B cell (primary cell): ENCODE results near the gene ATXN2. TPM values are rescaled to one million over a fixed set of nuclear protein-coding genes. Genes with fewer than 3 reads are reported as not detected.
"Not testable (repeated sequence)": the region's sequence is repeated elsewhere in the genome, so short reads cannot be mapped to it uniquely, and the experiment has no call there.

ENCODE experiments used
- ATAC-seq: fragments of 200-7000 bp; cut with Tn5 transposase; one replicate; pipeline ENCODE4 v1.10.0; 2021; ENCODE audit warnings: low read depth, mild to moderate bottlenecking, moderate number of reproducible peaks, moderate library complexity
- CTCF ChIA-PET: fragments of 350-600 bp; sonication (Branson Sonifier 250); formaldehyde crosslinking; loops from one replicate; lab custom pipeline; 2021; ENCODE audit warnings: antibody characterized with exemption, inconsistent platforms; lab: Charles Lee
- POLR2A ChIA-PET: fragments of 350-600 bp; sonication (Branson Sonifier 250); formaldehyde crosslinking; loops from one replicate; lab custom pipeline; 2021; ENCODE audit warnings: antibody characterized with exemption; lab: Charles Lee
- DNase-seq: peaks from one replicate; pipeline ENCODE4 v3.0.0; 2013
- H2AFZ ChIP-seq: 2 replicates; pipeline ENCODE4 v1.6.1; 2012; ENCODE audit warnings: mild to moderate bottlenecking, low read depth, low read length; ENCODE audit not compliant: insufficient read depth, poor library complexity, severe bottlenecking
- H3K27ac ChIP-seq, 2 donors: 1 replicate in 1 of 2; 2 replicates in 1 of 2; pipeline ENCODE4 v1.5.1; 2012 to 2013; ENCODE audit warnings: low read length in 2 of 2, mild to moderate bottlenecking in 2 of 2, moderate library complexity in 1 of 2
- H3K27me3 ChIP-seq, 4 experiments: fragments of 200-600 bp in 1 of 4; sonication (generic) in 1 of 4; replicated peaks in 1 of 4; 1 replicate in 2 of 4; 2 replicates in 2 of 4; pipeline versions ENCODE4 v1.6.1 to v1.7.0; 2013 to 2016; ENCODE audit warnings: low read length in 3 of 4, mild to moderate bottlenecking in 2 of 4, mixed read lengths in 1 of 4, moderate library complexity in 1 of 4; ENCODE audit not compliant: insufficient read depth in 4 of 4, control insufficient read depth in 3 of 4; ENCODE audit errors: control extremely low read depth in 1 of 4
- H3K36me3 ChIP-seq, 2 experiments: replicated peaks in 1 of 2; 1 replicate in 1 of 2; 2 replicates in 1 of 2; pipeline versions ENCODE4 v1.6.1 to v1.7.1; 2013; ENCODE audit warnings: low read length in 1 of 2; ENCODE audit not compliant: insufficient read depth in 2 of 2, control insufficient read depth in 1 of 2; ENCODE audit errors: control extremely low read depth in 1 of 2, extremely low read depth in 1 of 2
- H3K4me1 ChIP-seq, 2 donors: fragments of 200-600 bp in 1 of 2; sonication (generic) in 1 of 2; 1 replicate in 1 of 2; 2 replicates in 1 of 2; pipeline versions ENCODE4 v1.5.1 to v1.6.1; 2013 to 2017; ENCODE audit warnings: low read length in 2 of 2; ENCODE audit not compliant: control insufficient read depth in 2 of 2, insufficient read depth in 2 of 2
- H3K4me2 ChIP-seq: replicated peaks from 2 replicates; pipeline ENCODE3; 2012; ENCODE audit warnings: mild to moderate bottlenecking, low read depth, low read length; ENCODE audit not compliant: poor library complexity, severe bottlenecking
- H3K4me3 ChIP-seq, 5 experiments: fragments of 200-600 bp in 1 of 5; sonication (generic) in 1 of 5; 1 replicate in 3 of 5; 2 replicates in 2 of 5; pipeline versions ENCODE4 v1.5.1 to v1.7.0; 2011 to 2016; ENCODE audit warnings: low read length in 4 of 5, mild to moderate bottlenecking in 4 of 5, low read depth in 2 of 5, control low read depth in 1 of 5, moderate library complexity in 1 of 5; ENCODE audit not compliant: insufficient read depth in 1 of 5; ENCODE audit errors: control extremely low read depth in 1 of 5, extremely low read depth in 1 of 5
- H3K79me2 ChIP-seq: fragments of 200-600 bp; sonication (generic); one replicate; pipeline ENCODE4 v1.6.0; 2016; ENCODE audit warnings: low read length; ENCODE audit not compliant: control insufficient read depth, insufficient read depth
- H3K9ac ChIP-seq: fragments of 200-600 bp; sonication (generic); 2 replicates; pipeline ENCODE4 v1.6.1; 2017; ENCODE audit warnings: mild to moderate bottlenecking, low read length, moderate library complexity
- H3K9me3 ChIP-seq, 3 donors: one replicate each; pipeline versions ENCODE4 v1.6.1 to v1.7.1; 2013; ENCODE audit warnings: low read length in 2 of 3; ENCODE audit not compliant: control insufficient read depth in 2 of 3, insufficient read depth in 1 of 3; ENCODE audit errors: control extremely low read depth in 1 of 3
- H4K20me1 ChIP-seq: 2 replicates; pipeline ENCODE4 v1.6.0; 2012; ENCODE audit warnings: mild to moderate bottlenecking, low read length; ENCODE audit not compliant: insufficient read depth, control insufficient read depth, poor library complexity, severe bottlenecking
- H3K27ac Mint-ChIP-seq: one replicate; pipeline ENCODE4 v1.8.0; 2021; ENCODE audit warnings: mixed read lengths
- H3K27me3 Mint-ChIP-seq: one replicate; pipeline ENCODE4 v1.8.0; 2021; ENCODE audit warnings: mixed read lengths
- H3K4me1 Mint-ChIP-seq: one replicate; pipeline ENCODE4 v1.8.0; 2021; ENCODE audit warnings: mixed read lengths
- H3K4me3 Mint-ChIP-seq: one replicate; pipeline ENCODE4 v1.8.0; 2021; ENCODE audit warnings: mixed read lengths
- H3K9me3 Mint-ChIP-seq: one replicate; pipeline ENCODE4 v1.8.0; 2022; ENCODE audit warnings: mixed read lengths; ENCODE audit not compliant: insufficient read depth
- EZH2 ChIP-seq: IDR thresholded peaks from 2 replicates; pipeline ENCODE4 v1.6.1; 2012; ENCODE audit warnings: borderline replicate concordance, low read depth, mild to moderate bottlenecking, moderate library complexity, low read length; ENCODE audit not compliant: insufficient read depth, poor library complexity, severe bottlenecking
- WGBS: methylation state at CpG from one replicate; pipeline ENCODE4 v1.1.5; 2013; ENCODE audit warnings: missing lambda C conversion rate; ENCODE audit not compliant: insufficient coverage; 5-methylcytosine and 5-hydroxymethylcytosine counted together
- intact Hi-C: fragments of 100-400 bp; cut with micrococcal nuclease; formaldehyde crosslinking; loops from one replicate; pipeline ENCODE4 v1.10.0; 2022
- polyA plus RNA-seq: library from polyadenylated mRNA; depleted of rRNA; stranded (reverse); fragments of >200 nt; gene quantifications from 2 replicates; pipeline ENCODE4 v1.2.3, GENCODE V29; 2012
- total RNA-seq, 2 donors: library from RNA; stranded (reverse); fragments of 120-200 nt in 1 of 2; gene quantifications; 1 replicate in 1 of 2; 2 replicates in 1 of 2; pipeline versions ENCODE4 v1.2.3 to v1.2.4, GENCODE V29; 2013 to 2022
- TF ChIP-seq, protein P1 (sequence below): fragments of 200-600 bp; IDR thresholded peaks from one replicate; pipeline ENCODE4 v1.8.0; 2022; ENCODE audit warnings: antibody characterized with exemption, mild to moderate bottlenecking

The ATXN2 gene
- total and polyA plus RNA-seq, 2 donors (not counting 1 experiment from before 2014, with no cell fraction given) = 28.2 to 83.8 TPM

DNA sequence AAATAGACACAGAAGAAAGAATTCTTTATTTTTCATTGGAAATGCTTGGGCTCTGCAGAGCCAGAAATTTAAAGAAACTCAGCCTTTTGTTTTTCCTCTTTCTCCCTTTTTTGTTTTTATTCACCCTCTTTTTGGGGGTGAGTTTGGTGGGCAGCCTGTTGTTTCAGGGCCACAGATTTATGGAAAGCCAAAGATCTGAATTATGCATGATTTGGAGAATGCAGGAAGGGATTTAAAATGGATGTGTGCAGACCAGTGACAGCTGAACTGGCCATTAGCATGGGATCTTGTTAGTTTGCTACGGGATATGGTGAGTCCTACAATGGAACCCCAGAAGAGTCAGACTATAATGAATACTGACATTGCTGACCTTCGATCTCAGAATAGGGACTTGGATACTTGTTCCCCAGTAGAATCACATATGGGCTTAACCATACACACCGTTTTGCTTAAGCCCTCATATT, 7.7 kb upstream of the ATXN2 start:
- CTCF ChIA-PET = no interaction called here
- no peak overlapping the region for H3K9ac ChIP-seq
- no peaks in the 10 kb centered on the region for H3K9me3 ChIP-seq
- intact Hi-C loops = no loop called here
- H4K20me1 ChIP-seq = no peaks in the 10 kb centered on the region
- ATAC-seq (no peak), DNase-seq (no peak)
- no peaks in the 10 kb centered on the region for H3K4me1 Mint-ChIP-seq
- H3K79me2 ChIP-seq = no peaks in the 10 kb centered on the region
- no peak overlapping the region for H3K4me3 ChIP-seq
- H3K36me3 ChIP-seq = no peaks in the 10 kb centered on the region
- no peak for TF ChIP-seq EZH2
- TF ChIP-seq, protein P1, sequence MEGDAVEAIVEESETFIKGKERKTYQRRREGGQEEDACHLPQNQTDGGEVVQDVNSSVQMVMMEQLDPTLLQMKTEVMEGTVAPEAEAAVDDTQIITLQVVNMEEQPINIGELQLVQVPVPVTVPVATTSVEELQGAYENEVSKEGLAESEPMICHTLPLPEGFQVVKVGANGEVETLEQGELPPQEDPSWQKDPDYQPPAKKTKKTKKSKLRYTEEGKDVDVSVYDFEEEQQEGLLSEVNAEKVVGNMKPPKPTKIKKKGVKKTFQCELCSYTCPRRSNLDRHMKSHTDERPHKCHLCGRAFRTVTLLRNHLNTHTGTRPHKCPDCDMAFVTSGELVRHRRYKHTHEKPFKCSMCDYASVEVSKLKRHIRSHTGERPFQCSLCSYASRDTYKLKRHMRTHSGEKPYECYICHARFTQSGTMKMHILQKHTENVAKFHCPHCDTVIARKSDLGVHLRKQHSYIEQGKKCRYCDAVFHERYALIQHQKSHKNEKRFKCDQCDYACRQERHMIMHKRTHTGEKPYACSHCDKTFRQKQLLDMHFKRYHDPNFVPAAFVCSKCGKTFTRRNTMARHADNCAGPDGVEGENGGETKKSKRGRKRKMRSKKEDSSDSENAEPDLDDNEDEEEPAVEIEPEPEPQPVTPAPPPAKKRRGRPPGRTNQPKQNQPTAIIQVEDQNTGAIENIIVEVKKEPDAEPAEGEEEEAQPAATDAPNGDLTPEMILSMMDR = no peak
- H3K27ac ChIP-seq = no peak overlapping the region
- H3K27ac Mint-ChIP-seq = no peak overlapping the region
- no peaks in the 10 kb centered on the region for H3K9me3 Mint-ChIP-seq
- POLR2A ChIA-PET = no interaction called here
- peaks cover 3% of the 10 kb centered on the region for H3K27me3 Mint-ChIP-seq
- no peak overlapping the region for H2AFZ ChIP-seq
- no peak overlapping the region for H3K4me2 ChIP-seq
- H3K4me1 ChIP-seq = no peaks in the 10 kb centered on the region
- WGBS = 94% methylated on average over 2 of the region's 3 CpGs
- H3K4me3 Mint-ChIP-seq = no peak overlapping the region
- no peaks in the 10 kb centered on the region for H3K27me3 ChIP-seq

DNA sequence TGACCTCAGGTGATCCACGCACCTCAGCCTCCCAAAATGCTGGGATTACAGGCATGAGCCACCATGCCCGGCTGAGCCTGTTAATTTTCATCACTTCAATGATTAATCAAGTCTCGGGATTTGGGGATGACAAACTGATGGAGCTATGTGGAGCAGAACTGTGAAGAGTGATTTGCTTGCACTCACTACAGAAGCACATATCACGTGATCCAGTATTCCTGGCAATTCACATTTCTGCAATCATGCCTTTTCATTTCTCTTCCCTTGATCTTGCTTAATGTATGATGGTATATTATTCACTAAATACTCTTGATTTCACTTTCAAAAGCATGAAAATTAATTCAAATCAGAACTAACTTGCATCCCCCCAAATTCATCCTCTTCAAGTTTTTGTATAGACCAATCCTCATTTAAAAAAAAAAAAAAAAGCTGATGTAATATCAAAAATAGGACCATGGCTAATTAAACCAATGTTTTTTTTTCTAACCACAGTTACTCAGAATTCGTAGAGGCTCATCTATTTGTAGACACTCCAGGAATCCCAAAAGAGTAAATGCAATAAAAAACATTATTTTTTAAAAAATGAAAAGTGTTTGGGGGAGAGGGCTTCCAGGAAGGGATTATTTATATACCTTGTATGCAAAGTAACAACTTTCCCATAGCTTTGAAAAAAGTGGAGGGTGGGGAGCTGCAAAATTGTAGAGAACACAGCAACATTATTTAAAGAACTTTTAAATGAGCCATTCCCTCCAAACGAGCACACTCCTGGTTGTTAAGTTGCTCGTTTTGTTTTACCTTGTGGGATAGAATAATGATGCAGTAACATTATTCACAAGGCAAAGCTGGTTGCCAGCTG, 7.0 kb upstream of the ATXN2 start:
- H3K79me2 ChIP-seq = no peaks in the 10 kb centered on the region
- no peak overlapping the region for H3K27ac Mint-ChIP-seq
- WGBS = no CpG with 5 or more reads among the region's 7 CpGs
- no peak overlapping the region for H3K4me2 ChIP-seq
- DNase-seq = no peak
- no peaks in the 10 kb centered on the region for H3K4me1 ChIP-seq
- peaks cover 3% of the 10 kb centered on the region for H3K27me3 Mint-ChIP-seq
- intact Hi-C loops = no loop called here
- H3K4me3 ChIP-seq = no peak overlapping the region
- no peak overlapping the region for H3K4me3 Mint-ChIP-seq
- ATAC-seq = no peak
- ChIA-PET CTCF (no interaction called here), POLR2A (no interaction called here)
- H3K36me3 ChIP-seq = no peaks in the 10 kb centered on the region
- TF ChIP-seq, protein P1 = no peak
- TF ChIP-seq EZH2 = no peak
- no peak overlapping the region for H3K27ac ChIP-seq
- H4K20me1 ChIP-seq = no peaks in the 10 kb centered on the region
- no peaks in the 10 kb centered on the region for H3K9me3 ChIP-seq
- no peaks in the 10 kb centered on the region for H3K9me3 Mint-ChIP-seq
- H2AFZ ChIP-seq = no peak overlapping the region
- no peak overlapping the region for H3K9ac ChIP-seq
- H3K27me3 ChIP-seq = no peaks in the 10 kb centered on the region
- no peaks in the 10 kb centered on the region for H3K4me1 Mint-ChIP-seq

DNA sequence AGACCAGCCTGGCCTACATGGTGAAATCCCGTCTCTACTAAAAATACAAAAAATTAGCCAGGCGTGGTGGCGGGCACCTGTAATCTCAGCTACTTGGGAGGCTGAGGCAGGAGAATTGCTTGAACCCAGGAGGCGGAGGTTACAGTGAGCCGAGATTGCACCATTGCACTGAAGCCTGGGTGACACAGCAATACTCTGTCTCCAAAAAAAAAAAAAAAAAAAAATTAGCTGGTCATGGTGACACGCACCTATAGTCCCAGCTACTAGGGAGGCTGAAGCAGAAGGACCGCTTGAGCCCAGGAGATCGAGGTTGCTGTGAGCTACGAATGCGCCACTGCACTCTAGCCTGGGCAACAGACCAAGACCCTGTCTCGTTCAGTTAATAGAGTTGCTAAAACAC, 3.7 kb upstream of the ATXN2 start:
- DNase-seq, POLR2A ChIA-PET, H3K27me3 Mint-ChIP-seq, H4K20me1 ChIP-seq, H3K9me3 ChIP-seq, H3K36me3 ChIP-seq, H3K27ac ChIP-seq, CTCF ChIA-PET, H3K4me1 Mint-ChIP-seq, H3K79me2 ChIP-seq, H3K4me1 ChIP-seq, H3K9ac ChIP-seq, ATAC-seq, H3K9me3 Mint-ChIP-seq, intact Hi-C loops, H3K27ac Mint-ChIP-seq, H3K27me3 ChIP-seq, H3K4me3 Mint-ChIP-seq, H3K4me3 ChIP-seq, H3K4me2 ChIP-seq, H2AFZ ChIP-seq: not testable (repeated sequence)
- WGBS = 100% methylated on average over 3 of the region's 11 CpGs
